H1 (cell line): ENCODE data around the gene CACNA2D3. TPM values are rescaled to one million over a fixed set of nuclear protein-coding genes. Genes with fewer than 3 reads are reported as not detected.

ENCODE experiments used
- CTCF ChIA-PET: fragments of 300-600 bp; sonication (Branson Sonifier 250); formaldehyde crosslinking; loops from one replicate; lab custom pipeline; 2021; ENCODE audit not compliant: partially characterized antibody; lab: Charles Lee
- POLR2A ChIA-PET: fragments of 300-600 bp; sonication (Branson Sonifier 250); formaldehyde crosslinking; loops from one replicate; lab custom pipeline; 2021; ENCODE audit warnings: inconsistent platforms; ENCODE audit not compliant: partially characterized antibody; lab: Charles Lee
- DNase-seq, 2 experiments: peaks; one replicate each; pipeline versions ENCODE4 v3.0.0 to v3.0.0-alpha.2; 2010 to 2022; ENCODE audit warnings: low spot score in 2 of 2, low read depth in 1 of 2, mixed read lengths in 1 of 2
- FAIRE-seq: peaks from 2 replicates; lab custom pipeline; 2011; peaks lifted over from hg19 to GRCh38; lab: Jason Lieb, UNC
- H2AFZ ChIP-seq: 2 replicates; pipeline ENCODE4 v1.8.1; 2012; ENCODE audit warnings: low read length, inconsistent platforms
- H2AK5ac ChIP-seq: 2 replicates; pipeline ENCODE4 v1.6.1; 2013; ENCODE audit warnings: low read depth, low read length
- H2BK120ac ChIP-seq: replicated peaks from 2 replicates; pipeline ENCODE3; 2013; ENCODE audit warnings: low read depth, low read length, inconsistent platforms
- H2BK12ac ChIP-seq: 2 replicates; pipeline ENCODE4 v1.6.1; 2013; ENCODE audit warnings: low read depth, low read length
- H2BK15ac ChIP-seq: 2 replicates; pipeline ENCODE4 v1.6.1; 2013; ENCODE audit warnings: low read length
- H2BK20ac ChIP-seq: 2 replicates; pipeline ENCODE4 v1.6.1; 2013; ENCODE audit warnings: low read length
- H2BK5ac ChIP-seq: 2 replicates; pipeline ENCODE4 v1.6.1; 2013; ENCODE audit warnings: low read depth, low read length
- H3K14ac ChIP-seq: 2 replicates; pipeline ENCODE4 v1.6.1; 2013; ENCODE audit warnings: inconsistent platforms; ENCODE audit not compliant: insufficient read length
- H3K18ac ChIP-seq: 2 replicates; pipeline ENCODE4 v1.6.1; 2013; ENCODE audit warnings: low read length; ENCODE audit errors: extremely low read depth
- H3K23ac ChIP-seq: 2 replicates; pipeline ENCODE4 v1.6.1; 2013; ENCODE audit warnings: inconsistent platforms; ENCODE audit not compliant: insufficient read length
- H3K23me2 ChIP-seq: 2 replicates; pipeline ENCODE4 v1.6.1; 2013; ENCODE audit warnings: low read depth, low read length
- H3K27ac ChIP-seq: 2 replicates; pipeline ENCODE4 v1.6.1; 2011; ENCODE audit warnings: low read depth, low read length, inconsistent platforms
- H3K27me3 ChIP-seq, 4 experiments: replicated peaks in 1 of 4; 1 replicate in 1 of 4; 2 replicates in 3 of 4; pipeline versions ENCODE4 v1.6.1 to v1.8.1; 2011 to 2013; ENCODE audit warnings: low read length in 3 of 4, mild to moderate bottlenecking in 3 of 4, inconsistent platforms in 2 of 4, mixed read lengths in 2 of 4, moderate library complexity in 1 of 4; ENCODE audit not compliant: control insufficient read depth in 3 of 4, insufficient read depth in 3 of 4; ENCODE audit errors: extremely low read depth in 1 of 4
- H3K36me3 ChIP-seq, 4 experiments: 2 replicates each; pipeline versions ENCODE4 v1.6.1 to v1.8.1; 2011 to 2013; ENCODE audit warnings: mild to moderate bottlenecking in 4 of 4, low read length in 3 of 4, moderate library complexity in 2 of 4, control low read depth in 1 of 4, inconsistent platforms in 1 of 4; ENCODE audit not compliant: insufficient read depth in 4 of 4, control insufficient read depth in 2 of 4
- H3K4ac ChIP-seq: replicated peaks from 2 replicates; pipeline ENCODE3; 2013; ENCODE audit warnings: low read length, low read depth, mixed read lengths, inconsistent platforms; ENCODE audit not compliant: insufficient read length
- H3K4me1 ChIP-seq, 4 experiments: replicated peaks in 1 of 4; 1 replicate in 1 of 4; 2 replicates in 3 of 4; pipeline versions ENCODE4 v1.6.1 to v1.8.1; 2011 to 2013; ENCODE audit warnings: low read length in 3 of 4, inconsistent platforms in 2 of 4, mixed read lengths in 1 of 4; ENCODE audit not compliant: insufficient read depth in 4 of 4, control insufficient read depth in 3 of 4
- H3K4me2 ChIP-seq, 2 experiments: 2 replicates each; pipeline versions ENCODE4 v1.6.1 to v1.8.1; 2011 to 2013; ENCODE audit warnings: low read depth in 2 of 2, low read length in 2 of 2, control low read depth in 1 of 2, inconsistent platforms in 1 of 2, mild to moderate bottlenecking in 1 of 2; ENCODE audit not compliant: insufficient read depth in 1 of 2
- H3K4me3 ChIP-seq, 4 experiments: fragments of 200-600, 300-600 bp in 1 of 4; sonication (generic), shearing (Covaris generic), sonication (Bioruptor Twin) in 1 of 4; 2 replicates each; pipeline versions ENCODE4 v1.5.1 to v1.8.1; 2011 to 2016; ENCODE audit warnings: low read length in 4 of 4, low read depth in 3 of 4, control low read depth in 2 of 4, inconsistent platforms in 2 of 4, mild to moderate bottlenecking in 2 of 4, mixed read lengths in 1 of 4, moderate library complexity in 1 of 4; ENCODE audit not compliant: insufficient read depth in 2 of 4; ENCODE audit errors: extremely low read depth in 1 of 4
- H3K56ac ChIP-seq: replicated peaks from 2 replicates; pipeline ENCODE3; 2013; ENCODE audit warnings: low read depth, mild to moderate bottlenecking, mixed read lengths, low read length, inconsistent platforms; ENCODE audit not compliant: insufficient read length
- H3K79me1 ChIP-seq: 2 replicates; pipeline ENCODE4 v1.6.1; 2013; ENCODE audit warnings: low read depth, low read length, control low read depth
- H3K79me2 ChIP-seq, 2 experiments: 2 replicates each; pipeline versions ENCODE4 v1.6.1 to v1.8.1; 2012 to 2013; ENCODE audit warnings: low read length in 2 of 2, mild to moderate bottlenecking in 2 of 2, inconsistent platforms in 1 of 2; ENCODE audit not compliant: insufficient read depth in 2 of 2, control insufficient read depth in 1 of 2
- H3K9ac ChIP-seq, 4 experiments: replicated peaks in 1 of 4; 1 replicate in 1 of 4; 2 replicates in 3 of 4; pipeline versions ENCODE4 v1.6.1 to v1.8.1; 2011 to 2013; ENCODE audit warnings: low read depth in 3 of 4, low read length in 3 of 4, control low read depth in 2 of 4, mild to moderate bottlenecking in 2 of 4, moderate library complexity in 2 of 4, inconsistent platforms in 1 of 4; ENCODE audit errors: extremely low read depth in 1 of 4
- H3K9me3 ChIP-seq, 2 experiments: 2 replicates each; pipeline versions ENCODE4 v1.6.1 to v1.8.1; 2012 to 2013; ENCODE audit warnings: mild to moderate bottlenecking in 2 of 2, moderate library complexity in 2 of 2, control low read depth in 1 of 2, inconsistent platforms in 1 of 2, low read depth in 1 of 2, low read length in 1 of 2, mixed read lengths in 1 of 2; ENCODE audit not compliant: insufficient read depth in 2 of 2
- H4K20me1 ChIP-seq, 2 experiments: replicated peaks in 1 of 2; 2 replicates each; pipeline versions ENCODE3 to v1.8.1; 2011 to 2013; ENCODE audit warnings: inconsistent platforms in 2 of 2, low read length in 2 of 2, mild to moderate bottlenecking in 1 of 2; ENCODE audit not compliant: insufficient read depth in 2 of 2, control insufficient read depth in 1 of 2
- H4K5ac ChIP-seq: 2 replicates; pipeline ENCODE4 v1.6.1; 2013; ENCODE audit warnings: low read length, low read depth, mixed read lengths, inconsistent platforms; ENCODE audit not compliant: insufficient read length
- H4K8ac ChIP-seq: 2 replicates; pipeline ENCODE4 v1.8.0; 2013; ENCODE audit warnings: mild to moderate bottlenecking, moderate library complexity, low read length, inconsistent platforms; ENCODE audit not compliant: insufficient read depth; ENCODE audit errors: extremely low read depth
- H4K91ac ChIP-seq: replicated peaks from 2 replicates; pipeline ENCODE3; 2013; ENCODE audit warnings: low read length, mixed read lengths, inconsistent platforms; ENCODE audit not compliant: insufficient read length
- BRCA1 ChIP-seq: IDR thresholded peaks from 2 replicates; pipeline ENCODE4 v1.6.1; 2012; ENCODE audit warnings: low read depth, low read length, improper control_type of control experiment
- CHD2 ChIP-seq: IDR thresholded peaks from 2 replicates; pipeline ENCODE4 v1.6.1; 2012; ENCODE audit warnings: low read length, improper control_type of control experiment
- EGR1 ChIP-seq: IDR thresholded peaks from 2 replicates; pipeline ENCODE4 v1.6.1; 2011; ENCODE audit warnings: low read depth, low read length, borderline replicate concordance
- JUND ChIP-seq: IDR thresholded peaks from 2 replicates; pipeline ENCODE4 v1.6.1; 2011; ENCODE audit warnings: mild to moderate bottlenecking, improper control_type of control experiment, low read length
- MAFK ChIP-seq: IDR thresholded peaks from 2 replicates; pipeline ENCODE4 v1.6.1; 2012; ENCODE audit warnings: low read depth, mild to moderate bottlenecking, improper control_type of control experiment, low read length
- NANOG ChIP-seq: IDR thresholded peaks from 2 replicates; pipeline ENCODE4 v1.6.1; 2011; ENCODE audit warnings: low read length, low read depth, mild to moderate bottlenecking, inconsistent platforms; ENCODE audit not compliant: insufficient read depth, poor library complexity, severe bottlenecking
- PHF8 ChIP-seq: fragments of 200-600 bp; sonication (generic); conservative IDR thresholded peaks from 2 replicates; pipeline ENCODE4 v1.7.1; 2012; ENCODE audit warnings: low read depth, mild to moderate bottlenecking, inconsistent platforms, low read length, moderate library complexity
- RXRA ChIP-seq: IDR thresholded peaks from 2 replicates; pipeline ENCODE4 v1.6.1; 2011; ENCODE audit warnings: low read depth, mild to moderate bottlenecking, low read length, moderate library complexity; ENCODE audit not compliant: insufficient read depth
- YY1 ChIP-seq: IDR thresholded peaks from 2 replicates; pipeline ENCODE4 v1.6.1; 2011; ENCODE audit warnings: low read depth, mild to moderate bottlenecking, low read length
- WGBS, 2 experiments: shearing (Covaris generic) in 1 of 2; methylation state at CpG; one replicate each; pipeline versions ENCODE4 v1.1.6 to v1.1.7; 2013 to 2015; ENCODE audit warnings: low lambda C conversion rate in 2 of 2, mixed read lengths in 2 of 2, inconsistent platforms in 1 of 2, low coverage in 1 of 2, missing lambda C conversion rate in 1 of 2; ENCODE audit not compliant: insufficient replicate concordance in 2 of 2, insufficient coverage in 1 of 2, insufficient read length in 1 of 2; ENCODE audit errors: extremely low coverage in 1 of 2, missing lambda C conversion rate in 1 of 2; 5-methylcytosine and 5-hydroxymethylcytosine counted together
- polyA plus RNA-seq, 7 experiments: library from polyadenylated mRNA; depleted of rRNA in 3 of 7; stranded (reverse) in 5 of 7; unstranded in 2 of 7; fragments of >200 nt in 5 of 7; fragments of 200-250 nt in 2 of 7; gene quantifications; 1 replicate in 5 of 7; 2 replicates in 1 of 7; 4 replicates in 1 of 7; pipeline versions ENCODE4 v1.2.1 to v1.2.3, GENCODE V29; 2011 to 2013; ENCODE audit warnings: missing spikeins in 2 of 7, mixed read lengths in 2 of 7
- total RNA-seq: library from RNA; stranded (reverse); fragmentation: NEBNext Ultra II Directional; extraction: Animal tissue kit (Norgen Biotek cat#: 25700); gene quantifications from 2 replicates; pipeline ENCODE4 v1.2.1, GENCODE V29; 2021

The CACNA2D3 gene
- total and polyA plus RNA-seq, 2 of the 8 experiments (the other 6 are each of a cell fraction or from before 2014, with no cell fraction given): 1.5 to 1.8 TPM

DNA sequence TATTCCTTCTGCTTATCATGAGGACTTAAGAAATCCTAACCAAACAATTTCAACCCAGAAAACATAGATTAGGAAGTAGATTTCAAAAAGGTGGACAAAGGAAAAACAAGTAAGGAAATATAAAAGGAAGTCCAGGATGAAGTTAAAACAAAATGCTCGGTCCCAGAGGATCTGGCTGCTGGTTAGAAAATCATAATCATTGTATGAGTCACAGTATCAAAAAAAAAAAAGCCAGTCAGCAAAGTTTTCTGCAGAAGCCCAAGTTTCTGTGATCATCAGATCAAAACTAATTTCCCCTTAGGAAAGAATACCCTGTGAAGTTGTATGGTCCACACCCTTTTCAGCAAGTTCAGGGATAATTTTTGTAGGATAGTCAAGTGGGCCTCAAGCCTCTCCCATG, 848.5 kb downstream of the CACNA2D3 start:
- Histone ChIP-seq H4K8ac (no peak overlapping the region), H2BK5ac (no peak overlapping the region), H3K27ac (no peak overlapping the region), H3K14ac (no peak overlapping the region), H4K20me1 (no peaks in the 10 kb centered on the region), H3K4me1 (peaks cover 0 to 4% (median 2%) of the 10 kb centered on the region in 4 experiments; a peak in 2 of 7 replicates), H3K4me3 (no peak overlapping the region), H2BK12ac (no peak overlapping the region), H2BK120ac (no peak overlapping the region), H3K4ac (no peak overlapping the region), H3K4me2 (no peak overlapping the region), H3K27me3 (no peaks in the 10 kb centered on the region), H2AFZ (no peak overlapping the region), H3K9me3 (no peaks in the 10 kb centered on the region), H2BK15ac (no peak overlapping the region), H4K91ac (no peak overlapping the region), H3K79me2 (no peaks in the 10 kb centered on the region), H3K18ac (no peak overlapping the region), H3K23me2 (no peaks in the 10 kb centered on the region; the same call in 1 of the 2 replicates), H3K9ac (no peak overlapping the region), H2BK20ac (no peak overlapping the region), H3K23ac (no peak overlapping the region), H3K36me3 (no peaks in the 10 kb centered on the region), H3K79me1 (no peaks in the 10 kb centered on the region), H3K56ac (no peak overlapping the region), H4K5ac (no peak overlapping the region), H2AK5ac (no peak overlapping the region)
- DNase-seq: no peak
- TF ChIP-seq JUND (no peak), MAFK (no peak), PHF8 (no peak), NANOG (no peak), BRCA1 (no peak), CHD2 (no peak), YY1 (no peak), EGR1 (no peak), RXRA (no peak)
- FAIRE-seq: no peak
- CTCF ChIA-PET: no interaction called here
- WGBS, 2 experiments: 100% methylated on average over 1 of the region's 1 CpG; no CpG with 5 or more reads in 1 of the 2 experiments
- POLR2A ChIA-PET: no interaction called here
